ENCODE results near the gene ZCCHC18. TPM values are rescaled to one million over a fixed set of nuclear protein-coding genes. Genes with fewer than 3 reads are reported as not detected.
"Not testable (repeated sequence)": the region's sequence is repeated elsewhere in the genome, so short reads cannot be mapped to it uniquely, and the experiment has no call there.

The ZCCHC18 gene
- 0.21 and 0.32 TPM in 2 replicates for total RNA-seq (2014; rRNA removed; shearing (Covaris generic))
- 0.10 and 0.87 TPM in 2 replicates for polyA plus RNA-seq (2015; cell fraction: cytosol; rRNA removed)
- polyA plus RNA-seq (2015; cell fraction: nucleus; rRNA removed), result 1.1 and 2.9 TPM in 2 replicates

GRCh38 chrX:104112326-104112951, at the start of gene ZCCHC18:
Gene ZCCHC18, plus strand, starts transcription at chrX:104112523. Its CDS starts 1,589 bp downstream, at chrX:104114112.
- in situ Hi-C loops (cut with HindIII; ENCODE audit: low pct_unique_long_range_greater_than_20kb, low sequenced_read_pairs), result no loop called here
- DNase-seq (ENCODE audit: low read depth, low spot score), result peak; percentile 13

DNA sequence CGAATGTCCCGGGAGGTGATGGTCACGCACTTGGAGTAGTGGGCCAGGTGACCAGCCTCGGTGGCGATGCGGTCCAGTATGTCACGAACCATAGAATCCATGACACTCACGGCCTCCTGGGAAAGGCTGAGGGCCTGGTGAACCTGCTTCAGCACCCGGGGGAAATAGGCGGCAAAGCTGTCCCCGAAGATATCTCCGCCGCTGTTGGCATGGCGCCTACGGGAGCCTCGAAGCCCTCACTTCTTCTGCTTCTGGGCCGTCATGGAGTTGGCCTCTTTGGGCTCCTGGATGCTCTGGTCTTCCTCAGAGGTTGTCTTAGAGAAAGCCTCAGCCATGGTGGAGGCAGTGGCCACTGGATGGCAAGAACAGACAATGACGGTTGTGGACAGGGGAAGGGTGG, 49.7 kb upstream of the ZCCHC18 start:
- DNase-seq (ENCODE audit: low read depth, low spot score); in situ Hi-C loops (cut with HindIII; ENCODE audit: low pct_unique_long_range_greater_than_20kb, low sequenced_read_pairs): not testable (repeated sequence)

DNA sequence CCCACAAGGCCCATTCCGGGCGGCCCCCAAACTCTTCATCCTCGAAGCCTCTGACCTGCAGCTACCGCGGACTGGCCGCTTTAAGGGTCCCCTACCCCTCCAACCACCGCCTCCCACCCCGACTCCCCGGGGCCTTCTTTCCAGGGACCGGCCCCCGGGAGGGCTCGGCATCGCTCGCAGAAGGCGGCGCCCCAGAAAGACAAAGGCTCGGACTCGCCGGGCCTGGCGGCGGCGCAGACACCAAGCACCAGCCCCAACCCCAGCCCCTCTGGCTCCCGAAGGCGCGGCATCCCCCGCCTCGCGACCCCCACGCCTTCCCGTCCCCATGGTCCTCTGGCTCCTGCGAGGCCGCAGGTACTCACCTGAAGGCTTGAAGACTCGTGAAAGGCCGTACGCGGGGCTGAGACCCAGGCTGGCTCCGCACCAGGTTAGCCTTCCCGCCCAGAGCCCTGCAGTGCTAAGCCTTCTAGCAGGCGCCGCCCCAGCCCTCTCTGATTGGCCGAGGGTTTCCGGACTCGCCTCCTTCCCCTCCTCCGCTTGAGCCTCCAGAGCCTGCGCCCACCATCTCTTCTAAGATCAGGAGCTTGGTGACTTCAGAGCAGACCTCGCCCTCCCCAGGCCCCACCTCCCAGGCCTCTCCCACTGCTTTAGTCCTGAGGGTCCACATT, 36.4 kb upstream of the ZCCHC18 start, which contains the start of gene TMSB15C:
Gene TMSB15C (minus strand): TSS at position 459 of the 668 bp plus-strand sequence.
- in situ Hi-C loops (cut with HindIII; ENCODE audit: low pct_unique_long_range_greater_than_20kb, low sequenced_read_pairs); DNase-seq (ENCODE audit: low read depth, low spot score): not testable (repeated sequence)

DNA sequence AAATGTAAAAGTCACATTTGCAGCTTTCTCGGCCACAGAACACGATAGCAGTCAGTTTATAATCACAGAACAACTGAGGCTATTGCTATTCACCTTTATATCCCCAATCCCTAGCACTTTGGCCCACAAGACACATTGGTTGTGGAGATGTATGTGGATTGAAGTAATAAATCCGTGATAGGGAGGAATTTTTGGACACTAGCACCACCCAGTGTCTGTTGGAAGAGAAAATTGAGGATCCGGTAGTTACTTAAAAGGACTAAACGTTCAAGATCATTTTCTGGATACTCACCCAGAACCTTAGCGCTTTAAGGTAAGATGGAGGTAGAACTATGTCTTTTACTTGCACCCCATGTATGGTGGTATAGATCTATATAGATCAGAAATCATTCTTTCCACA, 34.5 kb upstream of the ZCCHC18 start:
- DNase-seq (ENCODE audit: low read depth, low spot score); in situ Hi-C loops (cut with HindIII; ENCODE audit: low pct_unique_long_range_greater_than_20kb, low sequenced_read_pairs): not testable (repeated sequence)

DNA sequence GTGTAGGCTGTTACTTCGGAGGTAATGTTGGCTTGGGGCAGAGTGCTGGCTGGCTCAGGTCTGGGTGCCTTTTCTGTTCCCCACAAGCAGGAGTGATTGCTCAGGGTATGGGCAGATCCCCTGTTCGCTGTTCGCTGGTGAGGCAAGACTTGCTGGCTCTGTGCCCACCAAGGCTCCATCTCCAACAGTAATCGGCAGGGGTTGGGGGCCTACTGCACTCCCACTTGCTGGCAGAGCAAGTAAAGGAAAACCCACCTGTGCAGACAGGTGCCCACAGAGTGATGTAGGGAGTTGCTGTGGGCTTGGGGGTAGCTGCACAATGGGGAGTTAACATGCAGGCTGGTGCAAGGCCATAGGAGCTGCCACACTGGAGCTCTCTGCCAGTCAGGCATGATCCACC, 28.3 kb upstream of the ZCCHC18 start:
- in situ Hi-C loops (cut with HindIII; ENCODE audit: low pct_unique_long_range_greater_than_20kb, low sequenced_read_pairs), result no loop called here
- no peak for DNase-seq (ENCODE audit: low read depth, low spot score)

DNA sequence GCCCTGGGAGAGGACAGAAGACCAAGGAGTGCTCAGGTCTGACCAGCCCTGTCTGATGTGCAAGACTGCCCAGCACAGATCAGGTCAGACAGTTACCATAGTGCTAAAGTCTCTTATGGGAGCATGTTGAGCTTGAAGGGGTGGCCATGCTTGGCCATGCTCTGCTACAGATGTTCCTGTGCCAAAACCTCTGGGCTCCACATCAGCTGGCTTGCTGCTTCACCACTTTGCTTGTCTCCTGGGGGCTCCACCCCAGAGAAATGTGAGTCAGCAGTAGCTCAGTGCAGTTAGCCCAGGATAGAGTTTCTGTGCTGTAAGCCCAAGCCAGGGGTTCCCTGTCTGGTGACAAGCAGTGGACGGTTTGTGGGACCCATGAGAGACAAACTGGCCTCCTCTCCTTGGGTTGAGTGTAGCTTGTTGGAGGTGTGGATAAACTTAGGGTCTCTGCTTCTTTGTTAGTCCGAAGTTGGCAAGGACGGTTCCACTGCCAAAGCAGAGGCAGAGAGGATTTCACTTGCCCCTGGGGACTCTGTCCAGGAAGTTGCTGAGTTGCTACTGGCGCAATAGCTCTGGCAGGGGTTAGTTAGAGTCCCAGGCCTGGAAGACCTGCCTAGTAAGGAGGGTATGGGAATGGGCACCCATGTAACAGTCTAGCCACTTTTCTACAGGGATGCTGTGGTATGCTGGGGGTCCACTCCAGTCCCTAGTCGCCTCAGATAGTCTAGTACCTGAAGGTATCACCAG, 27.6 kb upstream of the ZCCHC18 start:
- in situ Hi-C loops (cut with HindIII; ENCODE audit: low pct_unique_long_range_greater_than_20kb, low sequenced_read_pairs), result no loop called here
- no peak for DNase-seq (ENCODE audit: low read depth, low spot score)

GRCh38 chrX:104085477-104085876, 26.8 kb upstream of the ZCCHC18 start:
- no peak for DNase-seq (ENCODE audit: low read depth, low spot score)
- in situ Hi-C loops (cut with HindIII; ENCODE audit: low pct_unique_long_range_greater_than_20kb, low sequenced_read_pairs), result no loop called here

GRCh38 chrX:104085919-104086318, 26.4 kb upstream of the ZCCHC18 start:
- in situ Hi-C loops (cut with HindIII; ENCODE audit: low pct_unique_long_range_greater_than_20kb, low sequenced_read_pairs), result no loop called here
- DNase-seq (ENCODE audit: low read depth, low spot score), result no peak

GRCh38 chrX:104098151-104098808, 14.0 kb upstream of the ZCCHC18 start:
- in situ Hi-C loops (cut with HindIII; ENCODE audit: low pct_unique_long_range_greater_than_20kb, low sequenced_read_pairs), result no loop called here
- peak; percentile 74 for DNase-seq (ENCODE audit: low read depth, low spot score)

GRCh38 chrX:104098919-104099318, 13.4 kb upstream of the ZCCHC18 start:
- no peak for DNase-seq (ENCODE audit: low read depth, low spot score)
- in situ Hi-C loops (cut with HindIII; ENCODE audit: low pct_unique_long_range_greater_than_20kb, low sequenced_read_pairs), result no loop called here

- in situ Hi-C loops (cut with HindIII; ENCODE audit: low pct_unique_long_range_greater_than_20kb, low sequenced_read_pairs), result no loop called here
- no peak for DNase-seq (ENCODE audit: low read depth, low spot score)
These were observed 7.6 kb upstream of the ZCCHC18 start for GRCh38 chrX:104104676-104105075.

GRCh38 chrX:104105330-104106262, 6.7 kb upstream of the ZCCHC18 start:
- in situ Hi-C loops (cut with HindIII; ENCODE audit: low pct_unique_long_range_greater_than_20kb, low sequenced_read_pairs), result no loop called here
- no peak for DNase-seq (ENCODE audit: low read depth, low spot score)

DNA sequence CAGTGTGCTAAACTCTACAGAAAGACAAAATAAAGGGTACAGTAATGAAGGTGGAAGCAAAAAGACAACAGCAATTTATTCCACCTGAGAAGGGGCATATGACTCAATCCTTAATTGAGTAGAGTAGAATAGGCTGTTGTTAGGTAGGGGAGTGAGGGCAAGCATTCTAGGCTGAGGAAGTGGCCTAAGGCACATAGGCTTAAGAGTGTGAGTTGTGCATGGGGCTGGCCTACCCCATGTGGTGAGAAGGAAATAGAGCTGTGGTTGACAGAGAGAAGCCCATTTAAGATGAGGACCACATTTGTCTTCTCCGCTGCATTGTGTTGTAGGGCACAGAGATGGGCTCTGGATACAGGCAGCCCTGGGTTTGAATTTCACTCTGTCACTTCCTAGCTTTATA, 3.4 kb upstream of the ZCCHC18 start:
- in situ Hi-C loops (cut with HindIII; ENCODE audit: low pct_unique_long_range_greater_than_20kb, low sequenced_read_pairs), result no loop called here

GRCh38 chrX:104110491-104111240, 1.7 kb upstream of the ZCCHC18 start:
- DNase-seq (ENCODE audit: low read depth, low spot score); in situ Hi-C loops (cut with HindIII; ENCODE audit: low pct_unique_long_range_greater_than_20kb, low sequenced_read_pairs): not testable (repeated sequence)

More for the DNA sequence above, 3.4 kb upstream of the ZCCHC18 start:
- DNase-seq (ENCODE audit: low read depth, low spot score), result no peak

DNA sequence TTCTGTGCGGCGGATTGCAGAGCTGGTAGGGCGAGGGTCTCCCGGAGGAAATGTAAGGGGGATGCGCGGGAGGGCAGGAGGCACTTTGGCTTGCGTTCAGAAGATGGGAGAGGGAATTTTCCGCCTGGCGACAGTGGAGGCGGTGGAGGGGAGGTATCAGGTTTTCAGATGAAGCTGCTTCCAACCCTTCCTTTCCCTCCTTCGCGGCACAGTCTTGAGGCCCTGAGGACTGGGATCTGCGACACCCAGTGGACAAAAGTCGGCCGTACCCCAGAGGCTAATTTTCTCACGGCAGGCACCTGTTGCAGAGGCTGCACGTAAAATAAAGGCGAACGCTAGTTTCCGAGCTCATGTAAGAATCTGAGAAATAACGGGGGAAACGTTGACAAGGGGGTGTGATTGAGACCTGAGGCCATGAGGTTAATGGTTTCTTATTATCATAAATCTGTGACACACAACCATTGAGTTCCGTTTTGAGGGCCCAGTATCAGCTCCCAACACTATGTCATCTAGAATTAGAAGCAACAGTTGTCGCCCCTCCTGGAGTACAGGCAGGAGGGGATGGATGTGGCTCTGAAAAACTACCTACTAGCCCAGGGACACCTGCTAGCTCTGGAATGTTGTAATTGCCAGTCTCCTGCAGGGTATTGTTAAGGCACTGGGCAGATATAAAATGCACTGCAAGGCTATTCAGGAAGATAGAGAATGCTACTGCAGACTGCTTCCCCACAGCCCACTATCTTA, 1.1 kb downstream of the ZCCHC18 start:
- peak; percentile 47 for DNase-seq (ENCODE audit: low read depth, low spot score)

GRCh38 chrX:104117759-104118158, 5.4 kb downstream of the ZCCHC18 start:
- no peak for DNase-seq (ENCODE audit: low read depth, low spot score)
- in situ Hi-C loops (cut with HindIII; ENCODE audit: low pct_unique_long_range_greater_than_20kb, low sequenced_read_pairs), result no loop called here

More for the DNA sequence above, 1.1 kb downstream of the ZCCHC18 start:
- in situ Hi-C loops (cut with HindIII; ENCODE audit: low pct_unique_long_range_greater_than_20kb, low sequenced_read_pairs), result no loop called here
